ENCODE results near the gene PIEZO2.
"Not testable (repeated sequence)": the region's sequence is repeated elsewhere in the genome, so short reads cannot be mapped to it uniquely, and the experiment has no call there.

Gene PIEZO2

DNA sequence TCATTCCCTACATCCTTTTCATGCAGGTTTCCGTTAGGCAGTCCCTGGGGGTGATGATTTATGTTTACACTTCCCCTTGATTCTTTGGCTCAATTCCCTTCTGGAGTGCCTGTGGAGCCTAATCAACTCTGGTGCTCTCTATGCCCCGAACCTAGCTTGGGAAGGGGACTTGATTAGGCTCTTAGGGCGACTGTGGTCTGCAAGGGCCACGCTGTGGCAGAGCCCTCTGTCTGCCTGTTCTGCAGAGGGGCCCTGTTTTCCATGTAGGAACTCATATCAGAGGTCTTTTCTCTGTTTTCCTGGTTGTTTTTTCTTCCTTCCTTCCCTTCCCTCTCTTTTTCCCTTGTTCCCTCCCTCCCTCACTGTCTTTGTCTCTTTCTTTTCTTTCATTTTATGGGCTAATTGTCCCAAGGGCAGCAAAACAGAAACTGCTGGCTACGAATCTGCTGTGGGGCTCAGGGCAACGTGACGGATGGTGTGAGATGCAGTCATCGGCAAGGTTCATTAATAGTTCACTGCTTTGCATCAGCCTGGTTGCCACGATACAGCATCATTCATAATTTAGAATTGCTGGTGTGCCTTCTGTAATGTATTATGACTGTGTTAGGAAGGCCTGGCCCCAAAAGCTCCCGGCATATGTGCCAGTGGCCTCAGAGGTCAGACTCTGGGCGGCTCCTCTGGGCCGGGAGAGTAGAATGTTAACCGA is 489.0 kb downstream of the PIEZO2 start:
- no peak for DNase-seq

DNA sequence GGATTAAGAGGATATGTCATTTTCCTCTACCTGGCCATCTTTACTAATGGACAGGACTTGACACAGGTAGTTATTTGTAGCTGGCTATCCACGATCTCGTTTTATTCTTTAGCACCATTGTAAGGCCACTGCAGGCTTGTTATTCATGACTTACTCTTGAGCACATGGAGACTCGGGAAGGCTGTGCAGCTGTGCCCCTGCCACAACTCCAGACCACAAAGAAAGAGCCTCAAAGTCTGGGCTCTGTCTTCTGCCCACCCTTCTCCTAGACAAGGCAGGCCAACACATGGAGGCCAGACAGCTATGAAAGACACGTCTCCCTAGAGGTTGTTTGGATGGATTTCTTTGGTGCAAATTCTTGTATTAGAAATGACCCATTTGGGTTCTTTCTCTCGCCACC is 489.8 kb downstream of the PIEZO2 start:
- DNase-seq: no peak

DNA sequence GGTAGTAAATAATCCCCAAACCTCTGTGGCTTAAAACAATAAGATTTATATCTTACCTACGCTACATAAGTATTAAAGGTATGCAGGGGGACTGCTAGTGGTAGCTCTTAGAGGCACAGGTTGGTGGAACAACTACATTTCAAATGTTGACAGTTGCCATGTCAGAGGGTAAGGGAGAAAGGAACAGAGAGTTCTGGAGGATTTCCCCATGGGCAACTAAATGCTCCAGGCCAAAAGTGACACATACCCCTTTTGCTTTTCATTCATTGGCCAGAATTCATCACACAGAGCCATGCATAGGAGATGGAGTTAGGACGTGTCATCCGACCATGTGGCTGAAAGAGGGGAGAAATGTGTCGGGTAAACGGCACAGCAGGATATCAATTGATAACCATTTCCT is 490.4 kb downstream of the PIEZO2 start:
- no peak for DNase-seq

DNA sequence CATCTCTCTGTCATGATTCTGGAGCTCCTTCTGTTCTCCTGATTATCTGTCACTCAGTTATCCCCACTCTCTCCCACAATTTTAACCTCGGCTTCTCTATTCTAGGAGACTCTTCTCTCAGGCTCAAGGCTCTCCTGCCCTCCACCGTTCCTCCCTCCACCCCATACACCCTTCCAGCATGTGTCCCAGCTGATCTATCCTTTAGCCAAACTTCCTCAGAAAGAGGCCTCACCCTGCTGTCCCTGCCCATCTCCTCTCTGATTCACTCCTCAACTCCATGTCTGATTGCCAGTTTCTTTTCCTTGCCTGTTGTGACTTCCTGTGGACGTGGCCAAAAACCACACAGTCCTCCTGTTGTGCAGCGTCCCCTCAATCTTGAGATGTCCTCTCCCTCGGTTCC is 505.4 kb downstream of the PIEZO2 start:
- not testable (repeated sequence) for DNase-seq

DNA sequence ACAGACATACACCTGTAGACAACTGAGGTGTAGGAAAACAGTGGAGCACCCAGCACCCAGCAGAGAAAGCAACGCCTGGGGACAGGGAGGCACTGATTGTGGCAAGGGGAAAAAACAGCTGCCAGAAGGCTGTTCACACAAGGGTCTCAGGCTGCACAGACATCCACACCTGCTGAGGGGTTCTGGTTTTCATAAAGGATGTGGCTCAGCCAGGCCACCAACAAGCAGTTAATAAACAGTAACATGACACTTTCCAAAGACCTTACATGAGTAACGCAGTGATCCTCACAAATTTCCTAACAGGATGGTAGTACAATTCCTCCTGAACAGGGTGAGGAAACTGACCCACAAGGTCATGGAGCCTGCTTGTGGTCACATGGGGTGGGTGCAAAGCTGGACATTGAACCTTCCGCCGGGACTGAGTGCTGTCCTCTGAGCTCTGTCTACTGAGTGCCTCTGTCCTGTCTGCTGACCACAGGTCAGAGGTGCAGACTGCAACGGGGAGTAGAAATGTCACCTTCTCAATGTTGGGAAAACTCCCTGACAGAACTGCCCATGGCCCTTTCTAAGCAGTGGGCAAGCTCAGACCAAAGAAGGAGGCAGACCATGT is 506.3 kb downstream of the PIEZO2 start:
- DNase-seq: not testable (repeated sequence)

DNA sequence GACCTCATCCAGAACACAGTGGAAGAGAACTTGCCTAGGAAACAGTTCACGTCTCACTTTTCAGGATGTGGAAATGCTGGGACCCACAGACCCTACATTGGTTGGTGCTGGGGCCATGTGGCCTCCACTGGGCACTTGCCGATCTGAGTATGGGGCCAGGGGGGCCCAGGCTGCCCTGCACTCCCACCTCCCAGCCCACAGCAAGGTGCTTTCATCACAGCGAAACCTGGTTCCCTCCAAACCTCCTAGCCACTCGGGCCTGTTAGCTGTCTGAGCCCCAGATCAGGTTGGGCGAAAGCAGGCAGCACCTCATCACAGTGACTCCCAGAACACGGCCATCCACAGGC is 510.9 kb downstream of the PIEZO2 start:
- DNase-seq: not testable (repeated sequence)

DNA sequence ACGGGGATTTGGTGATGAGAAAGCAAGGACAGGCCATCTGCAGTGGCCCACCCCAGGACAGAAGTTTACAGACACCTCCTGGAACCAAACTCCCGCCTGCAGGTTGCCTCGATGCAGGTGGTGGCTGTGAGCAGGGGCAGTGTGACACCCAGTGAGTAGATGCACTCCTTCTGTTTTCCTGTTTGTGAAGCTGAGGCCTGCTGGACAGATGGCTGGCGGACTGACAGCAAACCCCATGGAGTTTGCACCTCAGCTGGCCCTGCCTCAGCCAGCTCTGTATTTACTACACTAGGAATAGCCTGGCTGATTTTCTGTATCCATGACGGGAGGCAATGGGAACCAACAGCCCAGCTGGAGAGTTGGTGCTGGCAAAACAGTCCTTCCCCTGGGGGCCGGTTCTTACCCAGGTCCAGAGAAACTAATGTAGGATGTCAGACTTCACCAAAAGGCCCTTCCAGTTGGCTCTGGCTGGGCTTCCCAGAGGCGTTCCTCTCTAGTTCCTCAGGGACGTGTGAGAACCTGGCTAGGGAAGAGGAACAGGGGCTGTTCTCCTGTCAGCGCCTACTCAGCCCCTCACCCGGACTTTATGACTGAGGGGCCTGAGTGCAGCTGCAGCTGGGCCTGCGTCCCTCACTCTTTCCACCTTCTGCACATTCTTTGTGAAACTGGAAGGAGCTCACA is 511.4 kb downstream of the PIEZO2 start:
- DNase-seq: not testable (repeated sequence)

DNA sequence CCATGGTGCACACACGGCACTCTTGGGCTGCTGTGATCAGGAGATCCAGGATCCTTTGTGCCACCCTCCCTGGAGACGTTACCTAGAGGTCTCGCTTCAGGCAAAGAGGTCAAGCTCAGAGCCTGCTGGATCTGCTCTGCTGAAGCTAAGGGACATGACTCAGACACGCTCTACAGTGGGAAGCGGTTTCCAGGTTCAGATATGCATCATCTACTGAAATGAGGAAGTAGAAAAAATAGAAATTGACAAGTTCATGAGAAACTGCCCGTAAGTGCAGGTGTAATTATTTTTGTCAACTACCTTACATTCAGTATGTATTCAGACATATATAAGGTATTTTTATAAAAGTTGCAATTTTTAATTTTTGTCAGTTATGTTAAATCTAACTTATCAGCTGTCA is 520.3 kb downstream of the PIEZO2 start:
- not testable (repeated sequence) for DNase-seq

DNA sequence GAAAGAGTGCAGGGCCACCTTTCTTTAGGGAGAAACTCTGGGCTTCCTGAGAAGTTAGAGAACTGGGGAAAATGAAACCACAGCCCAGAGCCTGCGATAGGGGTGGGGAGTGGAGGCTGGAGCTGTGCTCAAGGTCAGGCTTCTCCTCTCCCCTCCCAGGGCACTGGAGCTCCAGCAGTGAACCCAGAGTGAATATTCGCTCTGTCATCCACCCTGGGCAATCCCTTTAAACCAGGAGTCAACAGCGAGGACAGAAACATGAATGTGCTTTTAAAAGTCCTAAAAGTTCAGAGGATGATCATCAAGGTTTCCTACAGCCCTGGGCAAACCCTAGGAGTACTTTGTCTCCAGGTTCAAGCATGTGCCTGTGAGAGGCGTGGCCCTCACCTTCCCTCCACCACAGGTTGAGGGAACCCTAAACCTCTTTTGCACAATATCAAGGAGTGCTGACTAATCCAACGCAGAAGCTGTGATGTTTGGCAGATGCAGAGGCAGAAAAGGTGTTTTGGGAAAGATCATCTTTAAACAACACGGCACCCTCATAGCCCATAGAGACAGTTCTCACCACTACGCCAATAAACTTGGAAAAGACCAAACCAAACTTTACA is 522.7 kb downstream of the PIEZO2 start:
- not testable (repeated sequence) for DNase-seq

DNA sequence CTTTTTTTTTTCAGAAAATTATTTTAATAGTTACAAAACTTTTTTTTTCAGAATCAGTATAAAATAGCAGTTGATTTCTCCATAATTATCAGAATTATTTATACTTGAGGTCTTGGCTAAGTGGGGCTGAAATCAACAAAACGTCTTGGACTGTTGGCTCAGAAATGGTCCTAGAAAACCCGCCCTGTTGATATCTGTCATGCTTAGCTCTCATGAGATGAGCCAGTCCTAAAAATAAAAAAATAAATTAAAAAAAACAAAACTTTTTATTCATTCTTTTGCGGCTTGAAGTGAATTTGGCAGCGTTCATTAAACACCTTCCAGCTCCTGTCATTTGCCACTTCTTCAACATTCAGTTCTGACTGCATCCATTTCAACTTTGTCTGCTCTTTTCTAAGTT is 525.8 kb downstream of the PIEZO2 start:
- not testable (repeated sequence) for DNase-seq

DNA sequence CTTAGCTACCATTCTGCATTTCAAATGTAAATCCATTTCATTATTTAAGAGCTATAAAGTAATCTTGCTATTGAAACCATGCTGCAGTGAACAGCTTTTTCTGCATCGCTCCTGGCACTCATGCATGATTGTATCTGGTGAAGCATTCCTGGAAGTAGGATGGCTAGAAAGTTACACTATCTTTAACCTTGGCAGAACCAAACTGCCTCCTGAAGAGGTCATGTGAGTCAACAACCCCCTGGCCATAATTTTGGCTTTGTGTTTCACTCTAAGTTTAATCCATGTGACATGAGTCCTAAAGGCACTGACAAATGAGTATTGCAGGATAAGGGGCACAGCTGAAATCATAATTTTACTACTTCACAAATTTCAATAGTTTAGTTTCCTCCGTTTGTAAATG is 526.4 kb downstream of the PIEZO2 start:
- DNase-seq: not testable (repeated sequence)

DNA sequence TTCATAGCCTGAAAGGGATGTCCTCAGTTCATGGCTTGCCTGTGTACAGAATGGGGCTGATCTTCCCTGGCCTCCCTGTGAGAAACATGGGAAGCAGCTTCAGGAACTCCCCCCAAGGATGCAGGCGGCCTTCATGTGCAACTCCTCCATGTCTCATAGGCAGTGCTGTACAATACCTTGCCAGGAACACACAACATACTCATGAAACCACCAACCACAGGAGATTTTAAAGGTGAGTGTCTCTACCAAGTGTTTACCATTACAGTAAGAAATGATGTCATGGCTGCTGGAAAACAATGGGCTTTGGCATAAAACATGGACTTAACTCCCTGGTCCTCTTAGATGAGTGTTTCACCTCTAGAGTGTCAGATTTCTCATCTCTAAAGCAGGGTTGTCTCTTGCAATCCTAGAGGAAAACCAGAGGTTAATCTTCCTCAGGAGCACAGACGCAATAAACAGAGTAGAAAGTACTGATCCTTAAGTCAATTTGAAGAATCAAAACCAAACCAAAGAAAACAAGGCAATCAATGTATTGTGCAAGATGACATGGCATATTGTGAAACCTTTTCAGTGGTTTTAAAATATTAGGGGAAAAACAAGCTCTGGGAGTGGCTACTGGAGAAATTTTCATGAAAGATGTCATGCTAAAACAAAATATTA is 528.6 kb downstream of the PIEZO2 start:
- not testable (repeated sequence) for DNase-seq

All from activated gamma-delta T cell treated with Interleukin-2 at 50 U/mL for 16 hours (primary cell).